IMR-90 (cell line): Measurements from ENCODE around the gene UBE2E2. TPM values are rescaled to one million over a fixed set of nuclear protein-coding genes. Genes with fewer than 3 reads are reported as not detected.

ENCODE experiments used
- ATAC-seq: fragments of 200-7000 bp; cut with Tn5 transposase; 2 replicates; pipeline ENCODE4 v1.9.1; 2020; ENCODE audit warnings: low read depth, mild to moderate bottlenecking, moderate library complexity
- BruUV-seq: library from RNA; stranded (reverse); fragments of 400-500 nt; replicated peaks from 2 replicates; lab custom pipeline; 2021; lab: Mats Ljungman, UMichigan
- CTCF ChIA-PET: fragments of 300-600 bp; formaldehyde crosslinking; extraction: SDS; loops from one replicate; lab custom pipeline; 2021; ENCODE audit warnings: antibody characterized with exemption; lab: Yijun Ruan, JAX
- POLR2A ChIA-PET: fragments of 300-600 bp; sonication (Branson Sonifier 250); formaldehyde crosslinking; loops from one replicate; lab custom pipeline; 2022; ENCODE audit warnings: antibody characterized with exemption; ENCODE audit not compliant: unreplicated experiment; lab: Charles Lee
- DNase-seq: peaks from one replicate; pipeline ENCODE4 v3.0.0; 2013
- H2AFZ ChIP-seq: replicated peaks from 2 replicates; pipeline ENCODE3; 2013; ENCODE audit warnings: low read length, mild to moderate bottlenecking; ENCODE audit not compliant: poor library complexity
- H2AK5ac ChIP-seq: 2 replicates; pipeline ENCODE4 v1.6.1; 2013; ENCODE audit warnings: low read depth, low read length, inconsistent platforms
- H2AK9ac ChIP-seq: replicated peaks from 2 replicates; pipeline ENCODE3; 2013; ENCODE audit warnings: mild to moderate bottlenecking, low read depth, low read length, moderate library complexity; ENCODE audit not compliant: poor library complexity
- H2BK120ac ChIP-seq: 2 replicates; pipeline ENCODE4 v1.6.1; 2013; ENCODE audit warnings: low read depth, low read length, inconsistent platforms
- H2BK15ac ChIP-seq: 3 replicates; pipeline ENCODE4 v1.6.1; 2013; ENCODE audit warnings: low read depth, low read length, inconsistent platforms
- H2BK20ac ChIP-seq: 2 replicates; pipeline ENCODE4 v1.6.1; 2013; ENCODE audit warnings: low read depth, mild to moderate bottlenecking, inconsistent platforms, low read length, moderate library complexity
- H2BK5ac ChIP-seq: 2 replicates; pipeline ENCODE4 v1.6.1; 2013; ENCODE audit warnings: mild to moderate bottlenecking, low read depth, low read length, inconsistent platforms; ENCODE audit not compliant: poor library complexity, severe bottlenecking
- H3K14ac ChIP-seq: replicated peaks from 2 replicates; pipeline ENCODE4 v1.6.1; 2013; ENCODE audit warnings: low read depth, low read length, inconsistent platforms
- H3K18ac ChIP-seq: 2 replicates; pipeline ENCODE4 v1.6.1; 2013; ENCODE audit warnings: low read depth, low read length, control low read depth
- H3K23ac ChIP-seq: 2 replicates; pipeline ENCODE4 v1.6.1; 2013; ENCODE audit warnings: low read depth, low read length, inconsistent platforms
- H3K27ac ChIP-seq: 2 replicates; pipeline ENCODE4 v1.5.1; 2013; ENCODE audit warnings: mild to moderate bottlenecking, control low read depth, low read length; ENCODE audit not compliant: insufficient read depth
- H3K27me3 ChIP-seq: 2 replicates; pipeline ENCODE4 v1.6.1; 2013; ENCODE audit warnings: low read length; ENCODE audit not compliant: control insufficient read depth, insufficient read depth
- H3K36me3 ChIP-seq: 2 replicates; pipeline ENCODE4 v1.6.1; 2013; ENCODE audit warnings: low read length, mixed read lengths; ENCODE audit not compliant: control insufficient read depth, insufficient read depth
- H3K4ac ChIP-seq: 2 replicates; pipeline ENCODE4 v1.6.1; 2013; ENCODE audit warnings: low read depth, low read length, inconsistent platforms
- H3K4me1 ChIP-seq: 2 replicates; pipeline ENCODE4 v1.6.1; 2013; ENCODE audit warnings: low read length, mixed read lengths; ENCODE audit not compliant: control insufficient read depth, insufficient read depth
- H3K4me2 ChIP-seq: 2 replicates; pipeline ENCODE4 v1.6.1; 2013; ENCODE audit warnings: low read depth, mild to moderate bottlenecking, control low read depth, low read length, moderate library complexity
- H3K4me3 ChIP-seq: 2 replicates; pipeline ENCODE4 v1.5.1; 2013; ENCODE audit warnings: low read depth, mild to moderate bottlenecking, control low read depth, low read length, moderate library complexity; ENCODE audit not compliant: insufficient read depth
- H3K56ac ChIP-seq: 2 replicates; pipeline ENCODE4 v1.6.1; 2013; ENCODE audit warnings: low read length, inconsistent platforms; ENCODE audit not compliant: insufficient read depth; ENCODE audit errors: extremely low read depth
- H3K79me1 ChIP-seq, 2 experiments: 2 replicates each; pipeline ENCODE4 v1.6.1; 2013; ENCODE audit warnings: low read length in 2 of 2, inconsistent platforms in 1 of 2, low read depth in 1 of 2
- H3K9ac ChIP-seq: 2 replicates; pipeline ENCODE4 v1.6.1; 2013; ENCODE audit warnings: low read depth, low read length, control low read depth
- H3K9me1 ChIP-seq: 2 replicates; pipeline ENCODE4 v1.6.1; 2013; ENCODE audit warnings: low read length, inconsistent platforms; ENCODE audit not compliant: insufficient read depth
- H3K9me3 ChIP-seq: 2 replicates; pipeline ENCODE4 v1.6.1; 2013; ENCODE audit warnings: low read length; ENCODE audit not compliant: control insufficient read depth, insufficient read depth
- H4K20me1 ChIP-seq: 2 replicates; pipeline ENCODE4 v1.6.1; 2013; ENCODE audit warnings: low read length, inconsistent platforms; ENCODE audit not compliant: insufficient read depth
- H4K5ac ChIP-seq: 2 replicates; pipeline ENCODE4 v1.6.1; 2013; ENCODE audit warnings: mild to moderate bottlenecking, low read depth, low read length, control low read depth
- H4K8ac ChIP-seq, 2 experiments: 2 replicates each; pipeline ENCODE4 v1.6.1; 2013; ENCODE audit warnings: low read depth in 2 of 2, low read length in 2 of 2, control low read depth in 1 of 2, inconsistent platforms in 1 of 2
- H4K91ac ChIP-seq: 2 replicates; pipeline ENCODE4 v1.6.1; 2013; ENCODE audit warnings: low read depth, low read length, inconsistent platforms; ENCODE audit not compliant: insufficient read depth
- BHLHE40 ChIP-seq: fragments of 150-350 bp; IDR thresholded peaks from 2 replicates; pipeline ENCODE4 v1.6.1; 2016; ENCODE audit warnings: mild to moderate bottlenecking, low read depth, low read length
- CEBPB ChIP-seq: IDR thresholded peaks from 2 replicates; pipeline ENCODE4 v1.6.1; 2012; ENCODE audit warnings: low read depth, low read length, improper control_type of control experiment
- CHD1 ChIP-seq: IDR thresholded peaks from 2 replicates; pipeline ENCODE4 v1.6.1; 2012; ENCODE audit warnings: low read depth, low read length, improper control_type of control experiment
- ELK1 ChIP-seq: fragments of 150-350 bp; IDR thresholded peaks from 2 replicates; pipeline ENCODE4 v1.6.1; 2016; ENCODE audit warnings: low read depth, mild to moderate bottlenecking, low read length, moderate library complexity, borderline replicate concordance
- FOS ChIP-seq: fragments of 150-350 bp; IDR thresholded peaks from 2 replicates; pipeline ENCODE4 v1.6.1; 2016; ENCODE audit warnings: low read depth, low read length
- MAFK ChIP-seq: IDR thresholded peaks from 2 replicates; pipeline ENCODE4 v1.6.1; 2012; ENCODE audit warnings: low read depth, low read length, improper control_type of control experiment
- MAZ ChIP-seq: IDR thresholded peaks from 2 replicates; pipeline ENCODE4 v1.6.1; 2012; ENCODE audit warnings: low read depth, mild to moderate bottlenecking, low read length, improper control_type of control experiment, moderate library complexity, borderline replicate concordance
- MXI1 ChIP-seq: IDR thresholded peaks from 2 replicates; pipeline ENCODE4 v1.6.1; 2012; ENCODE audit warnings: low read depth, mild to moderate bottlenecking, low read length, moderate library complexity, borderline replicate concordance
- NFE2L2 ChIP-seq: fragments of 150-350 bp; IDR thresholded peaks from 2 replicates; pipeline ENCODE4 v1.6.1; 2016; ENCODE audit warnings: low read depth, mild to moderate bottlenecking, low read length
- POLR2A ChIP-seq: IDR thresholded peaks from 2 replicates; pipeline ENCODE4 v1.6.1; 2012; ENCODE audit warnings: mild to moderate bottlenecking, low read depth, low read length
- RAD21 ChIP-seq: IDR thresholded peaks from 2 replicates; pipeline ENCODE4 v1.6.1; 2012; ENCODE audit warnings: low read length, improper control_type of control experiment
- RCOR1 ChIP-seq: IDR thresholded peaks from 2 replicates; pipeline ENCODE4 v1.6.1; 2012; ENCODE audit warnings: mild to moderate bottlenecking, low read length, improper control_type of control experiment; ENCODE audit not compliant: insufficient replicate concordance
- RFX5 ChIP-seq: IDR thresholded peaks from 2 replicates; pipeline ENCODE4 v1.8.0; 2012; ENCODE audit warnings: low read depth, mild to moderate bottlenecking, low read length, moderate library complexity
- SMC3 ChIP-seq: fragments of 150-350 bp; IDR thresholded peaks from 2 replicates; pipeline ENCODE4 v1.6.1; 2016; ENCODE audit warnings: low read depth, mild to moderate bottlenecking, antibody characterized with exemption, low read length, moderate library complexity
- WGBS, 2 experiments: methylation state at CpG; one replicate each; pipeline versions ENCODE4 v1.1.5 to v1.1.7; 2013; ENCODE audit warnings: missing lambda C conversion rate in 2 of 2; ENCODE audit not compliant: insufficient read length in 1 of 2; ENCODE audit errors: extremely low coverage in 2 of 2; 5-methylcytosine and 5-hydroxymethylcytosine counted together
- dilution Hi-C: fragments of 300-500 bp; cut with HindIII; formaldehyde crosslinking; loops from one replicate; pipeline ENCODE4 v1.14.3; 2018; ENCODE audit warnings: low sequenced_read_pairs; ENCODE audit not compliant: unreplicated experiment
- in situ Hi-C: fragments of 300-500 bp; cut with MboI; formaldehyde crosslinking; loops from 3 replicates; pipeline ENCODE4 v1.14.3; 2019; ENCODE audit warnings: low sequenced_read_pairs, inconsistent platforms, mixed read lengths
- intact Hi-C: fragments of 100-400 bp; cut with micrococcal nuclease; formaldehyde crosslinking; loops from 2 replicates; pipeline ENCODE4 v1.10.0; 2022
- polyA plus RNA-seq, 3 experiments: library from polyadenylated mRNA; depleted of rRNA; stranded (reverse); fragments of >200 nt; gene quantifications; 2 replicates each; pipeline ENCODE4 v1.2.3, GENCODE V29; 2012; ENCODE audit warnings: low replicate concordance in 1 of 3
- total RNA-seq: library from RNA; depleted of rRNA; stranded (reverse); fragments of >200 nt; gene quantifications from 2 replicates; pipeline ENCODE4 v1.2.3, GENCODE V29; 2012
- TF ChIP-seq, protein P1 (sequence below): fragments of 150-350 bp; IDR thresholded peaks from 2 replicates; pipeline ENCODE4 v1.6.1; 2017; ENCODE audit warnings: mild to moderate bottlenecking, antibody characterized with exemption, low read length, low read depth

The UBE2E2 gene
- total and polyA plus RNA-seq, 2 of the 4 experiments (the other 2 are of a cell fraction), result 18.6 to 32.7 TPM

- Histone ChIP-seq H3K27me3 (no peaks in the 10 kb centered on the region), H2BK5ac (no peak overlapping the region), H3K4me1 (peaks cover 6% of the 10 kb centered on the region; the same call in 1 of the 2 replicates), H3K4me3 (no peak overlapping the region), H3K14ac (no peak overlapping the region; the same call in 1 of the 2 replicates), H2AFZ (no peak overlapping the region), H3K36me3 (no peaks in the 10 kb centered on the region), H2AK9ac (no peak overlapping the region), H3K27ac (no peak overlapping the region), H2AK5ac (peak overlapping the region; percentile 35; the same call in 1 of the 2 replicates), H3K79me1 (peaks cover 6 to 15% of the 10 kb centered on the region in 2 experiments), H3K9me1 (peaks cover 8% of the 10 kb centered on the region; the same call in 1 of the 2 replicates), H3K18ac (no peak overlapping the region), H2BK15ac (peak overlapping the region; percentile 78; the same call in 1 of the 3 replicates), H3K56ac (no peak overlapping the region), H3K23ac (peak overlapping the region; percentile 69; the same call in 1 of the 2 replicates), H3K4ac (peak overlapping the region; percentile 32; the same call in 1 of the 2 replicates), H4K91ac (no peak overlapping the region), H3K9ac (no peak overlapping the region), H4K8ac (no peak overlapping the region), H4K20me1 (no peaks in the 10 kb centered on the region), H2BK20ac (peak overlapping the region; percentile 64; the same call in 1 of the 2 replicates), H3K9me3 (no peaks in the 10 kb centered on the region), H4K5ac (no peak overlapping the region), H3K4me2 (peak overlapping the region; percentile 10; the same call in 1 of the 2 replicates), H2BK120ac (no peak overlapping the region)
- ChIA-PET POLR2A (no interaction called here), CTCF (no interaction called here)
- DNase-seq (no peak), ATAC-seq (no peak)
- TF ChIP-seq ELK1, result no peak
- no peak for TF ChIP-seq FOS
- TF ChIP-seq BHLHE40, result no peak
- TF ChIP-seq MAFK, result no peak
- TF ChIP-seq RCOR1, result no peak
- no peak for TF ChIP-seq NFE2L2
- no peak for TF ChIP-seq POLR2A
- no peak for TF ChIP-seq MAZ
- no peak for TF ChIP-seq CHD1
- TF ChIP-seq, protein P1, sequence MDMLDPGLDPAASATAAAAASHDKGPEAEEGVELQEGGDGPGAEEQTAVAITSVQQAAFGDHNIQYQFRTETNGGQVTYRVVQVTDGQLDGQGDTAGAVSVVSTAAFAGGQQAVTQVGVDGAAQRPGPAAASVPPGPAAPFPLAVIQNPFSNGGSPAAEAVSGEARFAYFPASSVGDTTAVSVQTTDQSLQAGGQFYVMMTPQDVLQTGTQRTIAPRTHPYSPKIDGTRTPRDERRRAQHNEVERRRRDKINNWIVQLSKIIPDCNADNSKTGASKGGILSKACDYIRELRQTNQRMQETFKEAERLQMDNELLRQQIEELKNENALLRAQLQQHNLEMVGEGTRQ, result no peak
- TF ChIP-seq CEBPB, result no peak
- TF ChIP-seq SMC3, result no peak
- no peak for TF ChIP-seq RAD21
- TF ChIP-seq MXI1, result no peak
- no peak for TF ChIP-seq RFX5
- no CpG with 5 or more reads among the region's 1 CpG for WGBS, 2 experiments
- intact Hi-C loops (no loop called here), in situ Hi-C loops (no loop called here), dilution Hi-C loops (no loop called here)
- BruUV-seq, result no TSS peak
Observed at GRCh38 chr3:23262766-23263165, 59.6 kb downstream of the UBE2E2 start.
